ENCODE measurements around the gene MICAL2. TPM values are rescaled to one million over a fixed set of nuclear protein-coding genes. Genes with fewer than 3 reads are reported as not detected.

Gene MICAL2
- total and polyA plus RNA-seq, 2 of the 8 experiments (the other 6 are each of a cell fraction or from before 2014, with no cell fraction given), result 1.3 to 4.1 TPM

- Histone ChIP-seq H3K23me2 (ENCODE audit: low read depth, low read length) (peaks cover 2% of the 10 kb centered on the region; the same call in 1 of the 2 replicates), H3K4ac (replicated peaks; ENCODE audit: insufficient read length, low read depth, low read length) (no peak overlapping the region), H3K79me2 (ENCODE audit: control insufficient read depth in 1 of 2, insufficient read depth in 2 of 2, low read length in 2 of 2) (no peaks in the 10 kb centered on the region; a peak in 1 of 4 replicates), H3K56ac (replicated peaks; ENCODE audit: insufficient read length, low read depth, low read length) (no peak overlapping the region), H3K18ac (ENCODE audit: extremely low read depth, low read length) (no peak overlapping the region), H3K9ac (replicated peaks in 1 of 4; ENCODE audit: extremely low read depth in 1 of 4, low read depth in 3 of 4, low read length in 3 of 4) (no peak overlapping the region), H4K5ac (ENCODE audit: insufficient read length, low read depth, low read length) (no peak overlapping the region), H2AFZ (ENCODE audit: low read length) (peak overlapping the region; percentile 53; the same call in 1 of the 2 replicates), H2AK5ac (ENCODE audit: low read depth, low read length) (no peak overlapping the region), H3K23ac (ENCODE audit: insufficient read length) (no peak overlapping the region), H3K4me2 (ENCODE audit: insufficient read depth in 1 of 2, low read depth in 2 of 2, low read length in 2 of 2) (no peak overlapping the region), H2BK12ac (ENCODE audit: low read depth, low read length) (no peak overlapping the region), H3K14ac (ENCODE audit: insufficient read length) (no peak overlapping the region), H4K20me1 (replicated peaks in 1 of 2; ENCODE audit: control insufficient read depth in 1 of 2, insufficient read depth in 2 of 2, low read length in 2 of 2) (peaks cover 0 to 2% of the 10 kb centered on the region in 2 experiments), H3K79me1 (ENCODE audit: low read depth, low read length) (no peaks in the 10 kb centered on the region; the same call in 1 of the 2 replicates), H3K4me3 (ENCODE audit: extremely low read depth in 1 of 4, insufficient read depth in 2 of 4, low read depth in 3 of 4, low read length in 4 of 4) (no peak overlapping the region), H4K8ac (ENCODE audit: extremely low read depth, insufficient read depth, low read length) (no peak overlapping the region), H3K27me3 (replicated peaks in 1 of 4; ENCODE audit: control insufficient read depth in 3 of 4, extremely low read depth in 1 of 4, insufficient read depth in 3 of 4, low read length in 3 of 4) (no peaks in the 10 kb centered on the region), H3K4me1 (replicated peaks in 1 of 4; ENCODE audit: control insufficient read depth in 3 of 4, insufficient read depth in 4 of 4, low read length in 3 of 4) (no peaks in the 10 kb centered on the region), H3K36me3 (ENCODE audit: control insufficient read depth in 2 of 4, insufficient read depth in 4 of 4, low read length in 3 of 4) (no peaks in the 10 kb centered on the region), H3K9me3 (ENCODE audit: insufficient read depth in 2 of 2, low read depth in 1 of 2, low read length in 1 of 2) (0 out of 4 replicates have a peak, but pooled peaks cover 2 to 4% of the 10 kb centered on the region in 2 experiments), H3K27ac (ENCODE audit: low read depth, low read length) (no peak overlapping the region), H2BK5ac (ENCODE audit: low read depth, low read length) (no peak overlapping the region), H2BK15ac (ENCODE audit: low read length) (no peak overlapping the region), H4K91ac (replicated peaks; ENCODE audit: insufficient read length, low read length) (no peak overlapping the region), H2BK120ac (replicated peaks; ENCODE audit: low read depth, low read length) (no peak overlapping the region), H2BK20ac (ENCODE audit: low read length) (no peak overlapping the region)
- DNase-seq (ENCODE audit: low read depth in 1 of 2, low spot score in 2 of 2) (no peak), FAIRE-seq (no peak)
- 57% methylated on average over 4 of the region's 4 CpGs; no CpG with 5 or more reads in 1 of the 2 experiments for WGBS, 2 experiments (ENCODE audit: extremely low coverage in 1 of 2, insufficient coverage in 1 of 2, insufficient read length in 1 of 2, insufficient replicate concordance in 2 of 2, low coverage in 1 of 2, low lambda C conversion rate in 2 of 2, missing lambda C conversion rate in 1 of 2)
- POLR2A ChIA-PET (ENCODE audit: partially characterized antibody), result interaction anchor here (1.4 kb wide), 1 partner anchor 62 kb away, joined by 3 read pairs; the partner anchor contains the start of gene MICAL2
- CTCF ChIA-PET (ENCODE audit: partially characterized antibody), result interaction anchor here (0.6 to 1.3 kb wide), 6 partner anchors 9 to 114 kb away, joined by 3 to 4 read pairs (median 3); no protein-coding TSS in a partner anchor
- no peak for TF ChIP-seq PHF8 (conservative IDR thresholded peaks at IDR 0.05; ENCODE audit: low read depth, low read length)
- TF ChIP-seq MAFK (IDR thresholded peaks at IDR 0.05; ENCODE audit: low read depth, low read length), result no peak
- TF ChIP-seq TEAD4 (IDR thresholded peaks at IDR 0.05; ENCODE audit: low read depth, low read length), result no peak
- TF ChIP-seq JUND (IDR thresholded peaks at IDR 0.05; ENCODE audit: low read length), result no peak
- no peak for TF ChIP-seq YY1 (IDR thresholded peaks at IDR 0.05; ENCODE audit: low read depth, low read length)
- TF ChIP-seq SIN3A (conservative IDR thresholded peaks at IDR 0.05 in 1 of 2, IDR thresholded peaks at IDR 0.05 in 1 of 2; ENCODE audit: low read depth in 1 of 2, low read length in 2 of 2), result no peak
- no peak for TF ChIP-seq GTF2F1 (IDR thresholded peaks at IDR 0.05; ENCODE audit: borderline replicate concordance, low read depth, low read length)
- TF ChIP-seq ATF2 (IDR thresholded peaks at IDR 0.05; ENCODE audit: low read length), result no peak
- TF ChIP-seq MAX (IDR thresholded peaks at IDR 0.05), result no peak
- TF ChIP-seq CHD2 (IDR thresholded peaks at IDR 0.05; ENCODE audit: low read length), result no peak
- no peak for TF ChIP-seq RXRA (IDR thresholded peaks at IDR 0.05; ENCODE audit: insufficient read depth, low read depth, low read length)
- TF ChIP-seq KDM4A (IDR thresholded peaks at IDR 0.05; ENCODE audit: low read depth, low read length, severe bottlenecking), result no peak
Observed at GRCh38 chr11:12173111-12173510, 62.7 kb downstream of the MICAL2 start.

Data from H1 (cell line).